BLaER1 treated with 17β-estradiol and CSF1 and Interleukin-3, amounts not matched to agents 10 nM and 100 nM (cell line): ENCODE results near the gene SOS1.
"Not testable (repeated sequence)": the region's sequence is repeated elsewhere in the genome, so short reads cannot be mapped to it uniquely, and the experiment has no call there.

Experiments
- H3K27ac ChIP-seq, 11 experiments: shearing (Covaris generic); formaldehyde crosslinking; 2 replicates each; pipeline ENCODE4 v1.8.1; 2022
- H3K27me3 ChIP-seq, 11 experiments: shearing (Covaris generic); formaldehyde crosslinking; 2 replicates each; pipeline ENCODE4 v1.8.1; 2022
- H3K36me3 ChIP-seq, 11 experiments: shearing (Covaris generic); formaldehyde crosslinking; 2 replicates each; pipeline ENCODE4 v1.8.1; 2022
- H3K4me1 ChIP-seq, 10 experiments: shearing (Covaris generic); formaldehyde crosslinking; 2 replicates each; pipeline ENCODE4 v1.8.1; 2022
- H3K4me2 ChIP-seq, 11 experiments: shearing (Covaris generic); formaldehyde crosslinking; 2 replicates each; pipeline ENCODE4 v1.8.1; 2022
- H3K4me3 ChIP-seq, 10 experiments: shearing (Covaris generic); formaldehyde crosslinking; 2 replicates each; pipeline ENCODE4 v1.8.1; 2022
- H3K9ac ChIP-seq, 11 experiments: shearing (Covaris generic); formaldehyde crosslinking; 2 replicates each; pipeline ENCODE4 v1.8.1; 2022
- H3K9me3 ChIP-seq, 11 experiments: shearing (Covaris generic); formaldehyde crosslinking; replicated peaks in 1 of 11; 2 replicates each; pipeline ENCODE4 v1.8.1; 2022
- H4K20me1 ChIP-seq, 11 experiments: shearing (Covaris generic); formaldehyde crosslinking; 2 replicates each; pipeline ENCODE4 v1.8.1; 2022
- Cebpa-rat ChIP-seq, 11 experiments: shearing (Covaris generic); IDR thresholded peaks; 2 replicates each; pipeline ENCODE4 v1.8.1; 2022

SOS1 gene

GRCh38 chr2:39068299-39069135 is 52.3 kb downstream of the SOS1 start:
- no peak overlapping the region for H3K4me2 ChIP-seq
- H3K27me3 ChIP-seq: no peaks in the 10 kb centered on the region
- no peaks in the 10 kb centered on the region for H3K9me3 ChIP-seq
- peaks cover 28 to 57% (median 42%) of the 10 kb centered on the region in 11 experiments for H3K36me3 ChIP-seq
- no peak for TF ChIP-seq Cebpa-rat (IDR thresholded peaks at IDR 0.05)
- no peaks in the 10 kb centered on the region; a peak in 1 of 20 replicates for H3K4me1 ChIP-seq
- H3K9ac ChIP-seq: no peak overlapping the region
- peaks cover 12 to 100% (median 44%) of the 10 kb centered on the region in 11 experiments; a peak in 20 of 22 replicates for H4K20me1 ChIP-seq
- no peak overlapping the region for H3K27ac ChIP-seq
- H3K4me3 ChIP-seq: no peak overlapping the region

GRCh38 chr2:39065616-39066015 is 55.2 kb downstream of the SOS1 start:
- peaks cover 12 to 99% (median 41%) of the 10 kb centered on the region in 11 experiments; a peak in 21 of 22 replicates for H4K20me1 ChIP-seq
- no peaks in the 10 kb centered on the region; a peak in 2 of 20 replicates for H3K4me1 ChIP-seq
- H3K9me3 ChIP-seq: no peaks in the 10 kb centered on the region
- H3K4me2 ChIP-seq: no peak overlapping the region
- H3K36me3 ChIP-seq: peaks cover 28 to 71% (median 42%) of the 10 kb centered on the region in 11 experiments
- H3K27ac ChIP-seq: no peak overlapping the region
- TF ChIP-seq Cebpa-rat (IDR thresholded peaks at IDR 0.05): no peak
- H3K4me3 ChIP-seq: no peak overlapping the region
- no peak overlapping the region for H3K9ac ChIP-seq
- H3K27me3 ChIP-seq: no peaks in the 10 kb centered on the region

- H3K9me3 ChIP-seq: no peaks in the 10 kb centered on the region
- no peaks in the 10 kb centered on the region for H3K27me3 ChIP-seq
- H3K4me2 ChIP-seq: no peak overlapping the region
- no peak overlapping the region for H3K4me3 ChIP-seq
- H3K36me3 ChIP-seq: peaks cover 21 to 71% (median 31%) of the 10 kb centered on the region in 11 experiments
- H3K9ac ChIP-seq: no peak overlapping the region
- H3K4me1 ChIP-seq: no peaks in the 10 kb centered on the region; a peak in 2 of 20 replicates
- H3K27ac ChIP-seq: no peak overlapping the region
- peaks cover 3 to 98% (median 13%) of the 10 kb centered on the region in 11 experiments; a peak in 14 of 22 replicates for H4K20me1 ChIP-seq
- no peak for TF ChIP-seq Cebpa-rat (IDR thresholded peaks at IDR 0.05)
These were observed 58.5 kb downstream of the SOS1 start for GRCh38 chr2:39062320-39062719.

DNA sequence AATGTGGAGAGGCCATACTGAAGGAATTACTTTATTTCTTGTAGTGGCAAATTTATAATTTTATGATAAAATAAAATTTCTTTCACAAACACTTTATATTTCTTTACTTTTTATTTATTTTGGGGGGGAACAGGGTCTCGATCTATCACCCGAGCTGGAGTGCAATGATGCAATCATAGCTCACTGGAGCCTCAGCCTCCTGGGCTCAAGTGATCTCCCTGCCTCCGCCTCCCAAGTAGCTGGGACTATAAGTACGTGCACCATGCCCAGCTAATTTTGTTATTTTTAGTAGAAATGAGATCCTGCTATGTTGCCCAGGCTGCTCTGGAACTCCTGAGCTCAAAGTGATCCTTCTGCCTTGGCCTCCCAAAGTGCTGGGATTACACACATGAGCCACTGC is 59.6 kb downstream of the SOS1 start:
- Histone ChIP-seq H3K9ac (no peak overlapping the region; a peak in 1 of 22 replicates), H3K4me2 (no peak overlapping the region), H3K27ac (no peak overlapping the region), H3K4me1 (no peaks in the 10 kb centered on the region; a peak in 2 of 20 replicates), H3K9me3 (no peaks in the 10 kb centered on the region), H3K36me3 (peaks cover 11 to 71% (median 26%) of the 10 kb centered on the region in 11 experiments; a peak in 21 of 22 replicates), H3K4me3 (no peak overlapping the region), H4K20me1 (peaks cover 0 to 96% (median 14%) of the 10 kb centered on the region in 11 experiments; a peak in 13 of 22 replicates), H3K27me3 (no peaks in the 10 kb centered on the region)
- no peak for TF ChIP-seq Cebpa-rat (IDR thresholded peaks at IDR 0.05)

DNA sequence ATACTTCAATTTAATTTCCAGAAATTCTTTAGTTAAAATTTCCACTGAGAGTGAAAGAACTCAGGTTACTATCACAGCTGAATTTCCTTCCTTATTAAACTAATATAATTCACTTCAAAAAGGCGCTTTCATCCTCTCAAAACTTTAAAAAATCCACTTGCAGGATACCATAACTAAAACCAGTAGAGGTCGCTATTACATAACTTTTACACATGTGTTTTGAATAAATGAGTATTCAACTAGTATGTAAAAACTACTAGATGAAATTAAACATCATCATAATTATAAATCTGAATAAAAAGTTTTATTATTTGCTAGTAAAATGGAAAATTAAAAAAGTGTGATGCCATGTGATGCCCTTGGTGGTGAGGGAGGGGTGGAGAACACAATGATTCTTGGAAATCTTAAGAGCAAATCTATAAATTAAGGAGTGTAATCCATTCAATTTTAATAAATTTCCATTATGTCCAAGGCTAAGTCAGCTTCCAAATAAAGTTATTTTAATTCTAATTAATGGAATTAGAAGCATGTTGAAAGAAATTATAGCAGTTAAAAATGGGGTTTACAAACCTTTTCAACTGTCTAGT is 61.4 kb downstream of the SOS1 start:
- H3K4me2 ChIP-seq: no peak overlapping the region
- peaks cover 18 to 71% (median 30%) of the 10 kb centered on the region in 11 experiments; a peak in 21 of 22 replicates for H3K36me3 ChIP-seq
- peaks cover 0 to 86% (median 14%) of the 10 kb centered on the region in 11 experiments; a peak in 13 of 22 replicates for H4K20me1 ChIP-seq
- H3K9me3 ChIP-seq: no peaks in the 10 kb centered on the region
- no peak overlapping the region for H3K4me3 ChIP-seq
- H3K4me1 ChIP-seq: no peaks in the 10 kb centered on the region; a peak in 2 of 20 replicates
- no peak overlapping the region for H3K27ac ChIP-seq
- TF ChIP-seq Cebpa-rat (IDR thresholded peaks at IDR 0.05): no peak
- H3K9ac ChIP-seq: no peak overlapping the region
- no peaks in the 10 kb centered on the region for H3K27me3 ChIP-seq

DNA sequence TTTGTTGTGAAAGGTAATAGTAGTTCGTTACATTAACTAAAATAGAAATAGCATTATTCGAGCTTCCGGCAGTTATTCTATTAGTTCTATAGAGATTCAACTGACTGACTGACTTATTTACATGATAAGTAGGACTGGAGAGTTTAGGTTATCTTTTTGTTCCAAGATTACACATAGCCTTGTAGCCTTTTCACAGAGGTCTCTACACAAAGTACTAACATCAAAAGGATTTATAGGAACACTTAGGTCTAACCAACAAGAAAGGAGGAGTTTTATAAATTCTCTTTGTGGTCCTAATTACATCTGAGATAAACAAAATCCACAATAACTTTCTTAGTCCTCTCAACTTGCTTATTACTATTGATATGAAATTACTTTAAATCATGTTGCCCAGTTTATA is 62.8 kb downstream of the SOS1 start:
- Histone ChIP-seq H3K36me3 (peaks cover 32 to 76% (median 38%) of the 10 kb centered on the region in 11 experiments), H3K9me3 (no peaks in the 10 kb centered on the region), H3K27ac (no peak overlapping the region), H4K20me1 (peaks cover 0 to 75% (median 7%) of the 10 kb centered on the region in 11 experiments; a peak in 11 of 22 replicates), H3K4me3 (no peak overlapping the region), H3K4me1 (no peaks in the 10 kb centered on the region; a peak in 2 of 20 replicates), H3K9ac (no peak overlapping the region), H3K4me2 (no peak overlapping the region), H3K27me3 (no peaks in the 10 kb centered on the region)
- TF ChIP-seq Cebpa-rat (IDR thresholded peaks at IDR 0.05): no peak

GRCh38 chr2:39052665-39053064 is 68.2 kb downstream of the SOS1 start:
- not testable (repeated sequence) for H3K4me3 ChIP-seq, H3K4me1 ChIP-seq, H3K4me2 ChIP-seq, H3K27ac ChIP-seq, H3K9me3 ChIP-seq, H3K27me3 ChIP-seq, H3K9ac ChIP-seq
- peaks cover 64 to 98% (median 88%) of the 10 kb centered on the region in 11 experiments for H3K36me3 ChIP-seq
- peaks cover 0 to 23% (median 0%) of the 10 kb centered on the region in 11 experiments; a peak in 3 of 22 replicates for H4K20me1 ChIP-seq

DNA sequence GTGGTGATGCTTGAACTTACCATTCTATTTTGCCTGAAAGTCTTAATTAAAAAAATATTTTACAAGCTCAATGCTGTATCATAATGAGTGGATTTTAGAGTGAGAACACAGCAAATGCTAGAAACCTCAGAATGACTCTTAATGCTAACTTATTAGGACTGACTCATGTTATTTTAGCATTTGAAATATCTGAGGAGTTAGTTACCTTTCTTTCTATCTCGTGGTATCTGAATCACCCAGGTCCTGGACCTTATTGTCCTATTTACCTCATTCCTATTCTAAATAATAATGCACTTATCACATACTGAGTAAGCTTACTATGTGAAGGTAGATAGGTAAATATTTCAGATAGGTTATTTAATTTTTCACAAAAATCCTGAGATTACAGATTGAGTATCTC is 70.7 kb downstream of the SOS1 start:
- Histone ChIP-seq H3K27ac (no peak overlapping the region), H3K36me3 (peaks cover 59 to 91% (median 79%) of the 10 kb centered on the region in 11 experiments), H3K9ac (no peak overlapping the region), H3K4me1 (no peaks in the 10 kb centered on the region), H3K27me3 (no peaks in the 10 kb centered on the region), H3K4me2 (no peak overlapping the region), H3K4me3 (no peak overlapping the region), H4K20me1 (0 out of 22 replicates have a peak, but pooled peaks cover 0 to 3% (median 0%) of the 10 kb centered on the region in 11 experiments), H3K9me3 (no peaks in the 10 kb centered on the region)
- no peak for TF ChIP-seq Cebpa-rat (IDR thresholded peaks at IDR 0.05)

DNA sequence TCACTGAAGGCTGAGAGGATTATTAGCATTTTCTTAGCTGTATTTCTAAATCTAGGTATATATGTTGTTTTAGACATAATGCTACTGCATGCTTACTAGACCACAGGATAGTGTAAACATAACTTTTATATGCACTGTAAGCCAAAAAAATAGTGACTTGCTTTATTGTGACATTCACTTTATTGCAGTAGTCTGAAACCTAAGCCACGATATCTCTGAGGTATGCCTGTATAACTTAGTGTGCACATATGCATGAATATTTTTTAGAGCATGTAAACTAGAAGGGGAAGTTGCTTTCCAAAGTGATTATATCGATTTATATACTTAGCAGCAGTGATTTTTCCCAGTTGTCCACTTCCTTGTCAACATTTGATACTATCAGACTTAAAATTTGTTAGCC is 81.8 kb downstream of the SOS1 start:
- no peak overlapping the region for H3K9ac ChIP-seq
- H3K4me3 ChIP-seq: no peak overlapping the region
- no peaks in the 10 kb centered on the region; a peak in 1 of 22 replicates for H4K20me1 ChIP-seq
- H3K27ac ChIP-seq: no peak overlapping the region
- no peak for TF ChIP-seq Cebpa-rat (IDR thresholded peaks at IDR 0.05)
- H3K4me1 ChIP-seq: no peaks in the 10 kb centered on the region
- no peaks in the 10 kb centered on the region for H3K9me3 ChIP-seq
- H3K36me3 ChIP-seq: peaks cover 0 to 57% (median 16%) of the 10 kb centered on the region in 11 experiments; a peak in 16 of 22 replicates
- H3K27me3 ChIP-seq: no peaks in the 10 kb centered on the region
- H3K4me2 ChIP-seq: no peak overlapping the region
